Sciatic nerve (tissue), 2 donors: ENCODE measurements around the gene CCDC15. TPM values are rescaled to one million over a fixed set of nuclear protein-coding genes. Genes with fewer than 3 reads are reported as not detected.
"Not testable (repeated sequence)": the region's sequence is repeated elsewhere in the genome, so short reads cannot be mapped to it uniquely, and the experiment has no call there.

Experiments
- ATAC-seq: fragments of 200-7000 bp; cut with Tn5 transposase; one replicate; pipeline ENCODE4 v1.9.1; 2020; ENCODE audit warnings: mild to moderate bottlenecking, moderate library complexity
- DNase-seq: peaks from one replicate; pipeline ENCODE4 v3.0.0-alpha.2; 2020; ENCODE audit warnings: low spot score
- intact Hi-C: fragments of 100-400 bp; cut with DNase I; formaldehyde crosslinking; loops from one replicate; pipeline ENCODE4 v1.14.2; 2022
- total RNA-seq: library from RNA; stranded (reverse); fragmentation: NEBNext Ultra II Directional; extraction: Animal tissue kit (Norgen Biotek cat#: 25700); gene quantifications from one replicate; pipeline ENCODE4 v1.2.1, GENCODE V29; 2021
- donor health status: DM: no; HTN: no; CAD: no.
- donor health status: DM: no; HTN: no; CAD: no.

CCDC15 gene
- total RNA-seq, 1 donor from 2014 or later, result 2.8 TPM

DNA sequence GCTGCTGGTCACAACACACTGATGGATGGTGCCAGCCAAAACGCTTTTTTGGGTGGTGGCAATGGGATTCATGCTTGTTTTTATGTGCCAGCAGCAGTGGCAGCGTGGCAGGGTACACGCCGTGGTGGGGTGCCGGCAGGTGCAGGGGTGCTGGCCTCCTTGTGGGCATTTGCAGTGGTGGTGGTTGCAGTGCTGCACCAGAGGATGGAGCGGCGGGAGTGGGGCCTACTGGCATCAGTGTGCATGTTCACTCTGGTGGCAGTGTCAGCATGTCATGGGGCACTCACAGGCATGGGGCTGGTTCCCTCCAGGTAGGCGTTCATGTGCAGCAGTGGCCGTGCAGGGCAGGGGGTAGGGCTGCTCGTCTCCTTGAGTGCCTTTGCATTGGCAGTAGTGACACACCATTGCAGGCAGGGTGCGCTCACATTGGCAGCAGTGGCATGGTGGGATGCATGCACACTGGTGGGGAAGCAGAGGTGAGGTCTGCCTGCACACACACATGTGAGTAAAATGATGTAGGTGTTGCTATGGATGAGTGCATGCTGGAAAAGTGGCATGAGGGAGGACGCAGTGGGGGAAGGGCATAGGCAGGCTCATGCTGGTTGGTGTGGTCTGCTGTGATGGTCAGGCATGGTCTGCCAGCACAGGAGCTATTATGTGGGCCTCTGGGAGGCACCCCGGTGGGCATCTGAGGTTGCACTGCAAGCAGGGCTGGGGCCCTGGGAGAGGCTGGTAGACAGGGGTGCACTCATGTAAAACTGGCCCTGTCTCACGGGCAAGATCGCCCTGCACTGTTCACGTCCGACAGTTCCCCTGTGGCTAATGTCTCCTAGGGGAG is 29.9 kb downstream of the CCDC15 start:
- no peak for ATAC-seq
- DNase-seq, result no peak
- intact Hi-C loops, result no loop called here

DNA sequence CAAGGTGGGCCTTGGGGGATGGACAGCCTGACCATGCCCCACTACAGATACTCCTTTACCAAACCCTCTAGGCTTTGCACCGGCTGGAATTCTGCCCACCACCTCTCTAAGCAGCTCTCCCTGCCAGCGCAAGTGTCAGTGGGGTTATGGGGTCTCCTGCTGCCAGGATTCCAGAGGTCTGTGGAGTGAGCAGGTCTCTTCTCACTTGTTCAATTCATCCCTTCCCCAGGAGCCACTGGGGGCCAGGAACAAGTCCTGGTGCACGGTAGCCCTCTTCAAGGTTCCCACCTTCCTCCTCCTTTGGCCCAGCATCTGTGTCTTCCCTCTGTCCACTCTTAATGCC is 30.5 kb downstream of the CCDC15 start:
- intact Hi-C loops, result no loop called here
- ATAC-seq (no peak), DNase-seq (no peak)

DNA sequence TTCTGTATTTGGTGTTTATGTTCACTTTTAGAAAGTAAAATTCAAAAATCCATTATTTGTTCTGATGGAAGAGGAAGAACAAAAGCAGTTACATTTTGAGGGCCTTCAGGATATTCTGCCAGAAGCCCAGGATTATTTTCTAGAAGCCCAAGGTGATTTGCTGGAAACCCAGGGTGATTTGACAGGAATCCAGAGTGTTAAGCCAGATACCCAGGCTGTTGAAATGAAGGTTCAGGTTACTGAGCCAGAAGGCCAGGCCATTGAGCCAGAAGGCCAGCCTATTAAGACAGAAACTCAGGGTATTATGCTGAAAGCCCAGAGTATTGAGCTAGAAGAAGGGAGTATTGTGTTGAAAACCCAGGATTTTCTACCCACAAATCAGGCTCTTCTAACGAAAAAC is 33.1 kb downstream of the CCDC15 start:
- intact Hi-C loops, result no loop called here
- ATAC-seq, result no peak

DNA sequence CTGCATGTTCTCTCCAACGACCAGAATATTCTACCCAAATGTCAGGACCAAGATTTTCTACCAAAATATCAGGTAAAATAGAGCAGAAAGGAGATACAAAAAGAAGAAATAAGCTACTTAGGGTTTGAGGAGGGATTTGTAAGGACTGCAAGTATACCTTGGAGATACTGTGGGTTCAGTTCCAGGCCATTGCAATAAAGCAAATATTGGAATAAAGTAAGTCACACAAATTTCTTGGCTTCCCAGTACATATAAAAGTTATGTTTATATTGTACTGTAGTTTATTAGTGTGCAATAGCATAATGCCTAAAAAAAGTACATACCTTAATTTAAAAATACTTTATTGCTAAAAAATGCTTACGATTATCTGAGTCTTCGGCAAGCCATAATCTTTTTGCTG is 34.1 kb downstream of the CCDC15 start:
- intact Hi-C loops, result no loop called here
- no peak for ATAC-seq
- DNase-seq, result no peak

More for the DNA sequence above, 33.1 kb downstream of the CCDC15 start:
- no peak for DNase-seq

GRCh38 chr11:125001079-125001778 is 47.2 kb downstream of the CCDC15 start:
- DNase-seq (no peak), ATAC-seq (no peak)
- intact Hi-C loops, result no loop called here

- no peak for ATAC-seq
- intact Hi-C loops, result no loop called here
- DNase-seq, result no peak
These were observed 47.8 kb downstream of the CCDC15 start for GRCh38 chr11:125001849-125002248.

GRCh38 chr11:125005491-125005890 is 51.5 kb downstream of the CCDC15 start:
- intact Hi-C loops, result no loop called here

DNA sequence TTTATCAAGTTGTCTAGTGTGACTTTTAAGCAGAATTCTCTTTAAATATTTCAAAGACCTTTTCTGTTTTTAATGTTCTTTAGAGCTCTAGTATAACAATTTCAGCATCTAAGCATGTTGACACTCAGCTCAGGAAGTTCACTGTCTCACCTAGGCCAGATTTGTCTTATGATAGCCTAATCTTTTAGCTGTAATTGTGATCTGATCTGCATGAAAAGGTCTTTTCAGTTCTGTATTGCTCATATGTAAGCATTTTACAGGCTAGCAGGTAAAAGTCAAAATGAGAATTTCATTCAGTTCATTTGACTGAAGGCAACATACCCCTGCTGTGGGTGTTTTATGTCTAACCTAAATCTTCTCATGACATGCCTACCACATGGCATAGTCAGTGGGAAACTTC is 62.4 kb downstream of the CCDC15 start:
- DNase-seq, result no peak
- no peak for ATAC-seq
- intact Hi-C loops, result no loop called here

More at GRCh38 chr11:125005491-125005890, 51.5 kb downstream of the CCDC15 start:
- ATAC-seq, result no peak
- DNase-seq, result no peak

DNA sequence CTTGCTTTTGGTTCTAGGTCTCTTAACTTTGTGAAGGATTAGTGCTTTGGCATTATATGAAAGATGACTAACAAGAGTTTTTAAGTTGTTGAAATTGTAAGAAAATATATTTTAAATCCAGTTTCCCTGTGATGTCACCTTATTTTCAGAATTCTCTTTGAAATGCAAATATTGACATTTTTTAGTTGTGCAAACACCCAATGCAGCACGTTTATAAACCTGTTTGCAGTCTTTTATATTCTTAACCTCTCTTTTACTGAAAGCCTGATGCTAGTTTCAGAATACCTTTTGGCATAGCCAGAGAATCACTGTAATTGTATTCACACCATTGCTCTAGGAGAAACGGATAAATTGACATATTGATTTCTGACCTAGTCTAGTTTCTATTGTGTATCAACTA is 66.3 kb downstream of the CCDC15 start:
- ATAC-seq, result no peak
- intact Hi-C loops, result no loop called here
- no peak for DNase-seq

- intact Hi-C loops, result no loop called here
- no peak for ATAC-seq
- DNase-seq, result no peak
These were observed 68.5 kb downstream of the CCDC15 start for GRCh38 chr11:125022551-125022950.

DNA sequence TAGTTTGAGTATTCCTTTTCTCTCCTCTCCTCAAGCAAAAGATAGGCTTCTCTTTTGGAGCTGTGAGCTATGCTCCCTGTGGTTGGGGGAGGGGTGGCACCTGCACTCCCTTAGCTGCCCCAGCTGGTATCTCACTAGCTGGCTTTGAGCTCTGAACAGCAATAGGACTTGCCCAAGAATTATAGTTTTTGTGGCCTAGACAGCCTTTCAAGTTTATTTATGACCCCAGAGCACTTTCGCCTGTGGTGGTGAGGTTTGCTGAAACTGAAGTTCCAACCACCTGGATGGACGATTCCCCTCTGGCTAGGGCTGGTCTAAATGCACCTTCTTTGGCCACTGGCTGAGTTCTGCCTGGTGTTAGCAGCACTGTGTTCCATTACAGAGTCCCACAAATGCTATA is 72.0 kb downstream of the CCDC15 start:
- no peak for ATAC-seq
- no peak for DNase-seq
- intact Hi-C loops, result no loop called here

DNA sequence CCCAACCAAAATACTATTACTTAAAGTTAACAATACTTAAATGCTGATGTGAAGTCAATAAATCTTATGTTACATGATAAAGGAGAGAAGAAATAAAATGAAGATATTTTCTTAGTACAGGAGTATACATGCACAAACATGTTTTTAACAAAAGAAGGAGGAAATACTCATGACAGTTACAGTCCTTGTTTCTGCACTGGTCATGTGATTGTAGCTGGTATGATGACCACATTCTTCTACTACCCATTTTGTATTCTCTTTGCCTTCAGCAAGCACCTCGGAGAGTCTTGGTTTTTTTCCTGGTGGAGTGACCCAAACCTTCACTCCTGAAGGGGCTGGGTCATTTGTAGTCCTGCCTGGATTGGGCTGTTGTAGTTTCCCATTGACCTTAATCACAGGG is 75.4 kb downstream of the CCDC15 start:
- ATAC-seq, intact Hi-C loops, DNase-seq: not testable (repeated sequence)

DNA sequence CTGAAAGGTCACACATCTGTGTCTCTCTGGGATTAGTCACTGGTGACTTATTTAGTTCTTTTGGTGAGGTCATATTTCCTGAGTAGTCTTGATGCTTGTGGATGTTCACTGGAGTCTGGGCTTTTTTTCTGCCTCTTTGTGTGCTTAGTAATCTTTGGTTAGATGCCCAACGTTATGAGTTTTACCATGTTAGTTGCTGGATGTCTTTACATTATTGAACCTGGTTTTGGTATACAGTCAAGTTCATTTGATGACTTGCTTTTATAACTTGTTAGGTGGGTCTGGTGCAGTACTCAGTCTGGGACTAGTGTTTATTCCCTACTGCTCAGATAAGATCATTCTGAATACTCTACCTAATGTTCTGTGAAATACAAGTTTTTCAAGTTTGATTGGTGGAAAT is 82.9 kb downstream of the CCDC15 start:
- ATAC-seq (no peak), DNase-seq (no peak)
- intact Hi-C loops, result no loop called here

DNA sequence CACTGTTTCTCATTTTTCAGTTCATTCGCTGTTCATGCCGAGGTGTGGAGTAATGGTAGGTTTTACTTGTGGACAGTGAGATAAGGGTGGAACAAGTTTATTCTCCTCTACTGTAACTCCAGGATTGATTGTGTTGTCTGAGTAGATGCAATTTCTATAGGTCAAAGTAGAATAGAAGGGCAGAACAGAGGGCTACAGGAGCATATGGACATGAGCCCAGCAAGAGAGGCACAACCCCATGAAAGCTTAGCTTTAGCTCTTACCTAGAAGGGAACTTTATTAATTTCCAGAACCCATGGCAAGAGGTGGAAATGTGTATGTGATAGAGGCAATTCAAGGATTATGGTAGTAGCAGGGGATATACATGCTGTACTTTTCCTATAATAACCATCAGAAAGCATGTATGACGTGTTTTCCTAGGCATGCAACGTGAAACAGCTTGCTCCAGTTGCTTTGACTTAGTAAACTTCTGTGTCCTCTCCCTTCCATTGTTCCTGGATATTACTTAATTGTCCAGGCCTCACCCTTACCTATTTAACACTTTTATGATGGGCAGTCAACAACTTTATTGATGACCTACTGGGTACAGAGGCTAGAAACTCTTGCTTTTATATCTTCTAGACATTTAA is 95.3 kb downstream of the CCDC15 start:
- intact Hi-C loops, result no loop called here
- DNase-seq (no peak), ATAC-seq (no peak)

- DNase-seq (no peak), ATAC-seq (no peak)
- intact Hi-C loops, result no loop called here
These were observed 98.0 kb downstream of the CCDC15 start for GRCh38 chr11:125052047-125052446.

- no peak for ATAC-seq
These were observed 99.2 kb downstream of the CCDC15 start for GRCh38 chr11:125053167-125053566.

DNA sequence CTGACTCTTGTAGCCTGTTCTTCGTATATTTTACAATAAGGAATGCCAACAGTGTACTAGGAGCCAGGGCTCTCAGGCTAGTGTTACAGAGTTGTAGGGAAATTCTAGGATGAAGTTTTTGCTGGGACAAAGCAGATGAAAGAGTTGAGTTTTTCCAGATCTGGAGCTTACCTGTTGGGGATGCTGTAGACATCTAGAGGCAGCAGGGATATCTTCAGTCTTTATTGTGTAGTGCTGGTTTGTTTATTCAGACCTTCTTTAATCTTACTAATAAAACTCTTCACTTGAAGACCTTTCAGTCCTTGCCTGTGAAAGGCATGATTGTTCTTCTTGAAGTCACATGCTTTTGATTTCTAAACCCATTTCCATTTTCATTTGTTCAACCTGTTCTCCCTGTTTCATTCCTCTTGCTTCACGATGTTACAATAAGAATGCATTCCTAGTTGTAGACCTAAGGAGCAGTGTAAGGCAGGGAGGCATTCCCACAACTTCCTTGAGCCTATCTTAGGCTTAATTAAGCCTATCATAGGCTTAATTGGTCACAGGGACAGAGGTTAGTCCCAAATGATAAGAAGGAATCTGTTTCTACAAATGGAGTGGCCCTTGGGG is 101.2 kb downstream of the CCDC15 start:
- DNase-seq (no peak), ATAC-seq (no peak)
- intact Hi-C loops, result no loop called here

More at GRCh38 chr11:125053167-125053566, 99.2 kb downstream of the CCDC15 start:
- intact Hi-C loops, result no loop called here
- no peak for DNase-seq

DNA sequence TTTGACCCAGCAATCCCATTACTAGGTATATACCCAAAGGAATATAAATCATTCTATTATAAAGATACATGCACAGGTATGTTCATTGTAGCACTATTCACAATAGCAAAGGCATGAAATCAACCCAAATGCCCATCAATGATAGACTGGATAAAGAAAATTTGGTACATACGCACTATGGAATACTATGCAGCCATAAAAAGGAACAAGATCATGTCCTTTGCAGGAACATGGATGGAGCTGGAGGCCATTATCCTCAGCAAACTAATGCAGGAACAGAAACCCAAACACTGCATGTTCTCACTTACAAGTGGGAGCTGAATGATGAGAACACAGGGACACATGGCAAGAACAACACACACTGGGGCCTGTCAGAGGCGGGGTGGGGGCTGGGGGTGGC is 102.1 kb downstream of the CCDC15 start:
- intact Hi-C loops, DNase-seq, ATAC-seq: not testable (repeated sequence)

GRCh38 chr11:125056931-125057692 is 103.1 kb downstream of the CCDC15 start:
- DNase-seq (no peak), ATAC-seq (no peak)
- intact Hi-C loops, result no loop called here
